ENCODE results near the gene RFLNA.

- TF ChIP-seq POLR2A (IDR thresholded peaks at IDR 0.05; ENCODE audit: low read length), result no peak
- TF ChIP-seq GATA1 (IDR thresholded peaks at IDR 0.05; ENCODE audit: low read depth, low read length), result no peak
These were observed 8.1 kb downstream of the RFLNA start for GRCh38 chr12:124302807-124303578.

All from erythroblast (primary cell).